ENCODE results near the gene SEL1L3.
"Not testable (repeated sequence)": the region's sequence is repeated elsewhere in the genome, so short reads cannot be mapped to it uniquely, and the experiment has no call there.

DNA sequence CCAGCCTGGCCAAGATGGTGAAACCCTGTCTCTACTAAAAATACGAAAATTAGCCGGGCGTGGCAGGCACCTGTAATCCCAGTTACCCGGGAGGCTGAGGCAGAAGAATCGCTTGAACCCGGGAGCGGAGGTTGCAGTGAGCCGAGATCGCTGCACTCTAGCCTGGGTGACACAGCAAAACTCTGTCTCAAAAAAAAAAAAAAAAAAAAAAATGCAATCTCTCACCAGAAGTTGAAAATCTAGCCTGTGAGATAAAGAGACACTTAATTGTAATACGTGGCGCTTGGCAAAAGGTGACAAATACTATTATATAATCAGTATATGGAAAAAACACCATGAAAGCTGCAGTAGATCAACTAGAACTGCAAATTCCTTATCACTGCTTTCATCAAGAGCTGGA, 43.3 kb upstream of the SEL1L3 start:
- TF ChIP-seq POLR2A (IDR thresholded peaks at IDR 0.05), result not testable (repeated sequence)
- TF ChIP-seq, protein P1, sequence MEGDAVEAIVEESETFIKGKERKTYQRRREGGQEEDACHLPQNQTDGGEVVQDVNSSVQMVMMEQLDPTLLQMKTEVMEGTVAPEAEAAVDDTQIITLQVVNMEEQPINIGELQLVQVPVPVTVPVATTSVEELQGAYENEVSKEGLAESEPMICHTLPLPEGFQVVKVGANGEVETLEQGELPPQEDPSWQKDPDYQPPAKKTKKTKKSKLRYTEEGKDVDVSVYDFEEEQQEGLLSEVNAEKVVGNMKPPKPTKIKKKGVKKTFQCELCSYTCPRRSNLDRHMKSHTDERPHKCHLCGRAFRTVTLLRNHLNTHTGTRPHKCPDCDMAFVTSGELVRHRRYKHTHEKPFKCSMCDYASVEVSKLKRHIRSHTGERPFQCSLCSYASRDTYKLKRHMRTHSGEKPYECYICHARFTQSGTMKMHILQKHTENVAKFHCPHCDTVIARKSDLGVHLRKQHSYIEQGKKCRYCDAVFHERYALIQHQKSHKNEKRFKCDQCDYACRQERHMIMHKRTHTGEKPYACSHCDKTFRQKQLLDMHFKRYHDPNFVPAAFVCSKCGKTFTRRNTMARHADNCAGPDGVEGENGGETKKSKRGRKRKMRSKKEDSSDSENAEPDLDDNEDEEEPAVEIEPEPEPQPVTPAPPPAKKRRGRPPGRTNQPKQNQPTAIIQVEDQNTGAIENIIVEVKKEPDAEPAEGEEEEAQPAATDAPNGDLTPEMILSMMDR (IDR thresholded peaks at IDR 0.05), result not testable (repeated sequence)
